ENCODE data around the gene APLP2. TPM values are rescaled to one million over a fixed set of nuclear protein-coding genes. Genes with fewer than 3 reads are reported as not detected.

Gene APLP2
- total and polyA plus RNA-seq, 2 experiments from 2014 or later, result 322 to 362 TPM

- Histone ChIP-seq H3K4me1 (ENCODE audit: insufficient read depth) (no peaks in the 10 kb centered on the region), H3K4me2 (no peak overlapping the region), H3K36me3 (ENCODE audit: insufficient read depth) (no peaks in the 10 kb centered on the region), H2AFZ (no peak overlapping the region), H4K20me1 (replicated peaks; ENCODE audit: insufficient read depth) (no peaks in the 10 kb centered on the region), H3K27me3 (ENCODE audit: insufficient read depth) (no peaks in the 10 kb centered on the region), H3K9me2 (ENCODE audit: insufficient read depth) (no peaks in the 10 kb centered on the region), H3K79me2 (replicated peaks; ENCODE audit: insufficient read depth) (no peaks in the 10 kb centered on the region), H3K27ac (ENCODE audit: low read depth) (no peak overlapping the region), H3K4me3 (no peak overlapping the region), H3F3A (replicated peaks; ENCODE audit: low read depth) (no peaks in the 10 kb centered on the region)
- peaks cover 5% of the 10 kb centered on the region; the same call in 1 of the 3 replicates for H3K9me3 Mint-ChIP-seq
- H3K27ac Mint-ChIP-seq, result no peak overlapping the region
- TF ChIP-seq EZH2phosphoT487 (IDR thresholded peaks at IDR 0.05; ENCODE audit: unreplicated experiment), result no peak
- no peak for TF ChIP-seq ZNF114 (CRISPR knock-in tag; IDR thresholded peaks at IDR 0.05)
- TF ChIP-seq CTCF (conservative IDR thresholded peaks at IDR 0.05; ENCODE audit: low read depth in 2 of 2), result no peak
- no peak for TF ChIP-seq ZNF331 (CRISPR knock-in tag; IDR thresholded peaks at IDR 0.05; ENCODE audit: low read depth)
- TF ChIP-seq, protein P1, sequence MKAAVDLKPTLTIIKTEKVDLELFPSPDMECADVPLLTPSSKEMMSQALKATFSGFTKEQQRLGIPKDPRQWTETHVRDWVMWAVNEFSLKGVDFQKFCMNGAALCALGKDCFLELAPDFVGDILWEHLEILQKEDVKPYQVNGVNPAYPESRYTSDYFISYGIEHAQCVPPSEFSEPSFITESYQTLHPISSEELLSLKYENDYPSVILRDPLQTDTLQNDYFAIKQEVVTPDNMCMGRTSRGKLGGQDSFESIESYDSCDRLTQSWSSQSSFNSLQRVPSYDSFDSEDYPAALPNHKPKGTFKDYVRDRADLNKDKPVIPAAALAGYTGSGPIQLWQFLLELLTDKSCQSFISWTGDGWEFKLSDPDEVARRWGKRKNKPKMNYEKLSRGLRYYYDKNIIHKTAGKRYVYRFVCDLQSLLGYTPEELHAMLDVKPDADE (IDR thresholded peaks at IDR 0.05), result no peak
- TF ChIP-seq CREB1 (CRISPR knock-in tag; IDR thresholded peaks at IDR 0.05; ENCODE audit: low read depth), result no peak
- TF ChIP-seq STAT1 (IDR thresholded peaks at IDR 0.05; ENCODE audit: unreplicated experiment), result no peak
- TF ChIP-seq, protein P2, sequence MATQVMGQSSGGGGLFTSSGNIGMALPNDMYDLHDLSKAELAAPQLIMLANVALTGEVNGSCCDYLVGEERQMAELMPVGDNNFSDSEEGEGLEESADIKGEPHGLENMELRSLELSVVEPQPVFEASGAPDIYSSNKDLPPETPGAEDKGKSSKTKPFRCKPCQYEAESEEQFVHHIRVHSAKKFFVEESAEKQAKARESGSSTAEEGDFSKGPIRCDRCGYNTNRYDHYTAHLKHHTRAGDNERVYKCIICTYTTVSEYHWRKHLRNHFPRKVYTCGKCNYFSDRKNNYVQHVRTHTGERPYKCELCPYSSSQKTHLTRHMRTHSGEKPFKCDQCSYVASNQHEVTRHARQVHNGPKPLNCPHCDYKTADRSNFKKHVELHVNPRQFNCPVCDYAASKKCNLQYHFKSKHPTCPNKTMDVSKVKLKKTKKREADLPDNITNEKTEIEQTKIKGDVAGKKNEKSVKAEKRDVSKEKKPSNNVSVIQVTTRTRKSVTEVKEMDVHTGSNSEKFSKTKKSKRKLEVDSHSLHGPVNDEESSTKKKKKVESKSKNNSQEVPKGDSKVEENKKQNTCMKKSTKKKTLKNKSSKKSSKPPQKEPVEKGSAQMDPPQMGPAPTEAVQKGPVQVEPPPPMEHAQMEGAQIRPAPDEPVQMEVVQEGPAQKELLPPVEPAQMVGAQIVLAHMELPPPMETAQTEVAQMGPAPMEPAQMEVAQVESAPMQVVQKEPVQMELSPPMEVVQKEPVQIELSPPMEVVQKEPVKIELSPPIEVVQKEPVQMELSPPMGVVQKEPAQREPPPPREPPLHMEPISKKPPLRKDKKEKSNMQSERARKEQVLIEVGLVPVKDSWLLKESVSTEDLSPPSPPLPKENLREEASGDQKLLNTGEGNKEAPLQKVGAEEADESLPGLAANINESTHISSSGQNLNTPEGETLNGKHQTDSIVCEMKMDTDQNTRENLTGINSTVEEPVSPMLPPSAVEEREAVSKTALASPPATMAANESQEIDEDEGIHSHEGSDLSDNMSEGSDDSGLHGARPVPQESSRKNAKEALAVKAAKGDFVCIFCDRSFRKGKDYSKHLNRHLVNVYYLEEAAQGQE (IDR thresholded peaks at IDR 0.05; ENCODE audit: unreplicated experiment), result no peak
- TF ChIP-seq, protein P3, sequence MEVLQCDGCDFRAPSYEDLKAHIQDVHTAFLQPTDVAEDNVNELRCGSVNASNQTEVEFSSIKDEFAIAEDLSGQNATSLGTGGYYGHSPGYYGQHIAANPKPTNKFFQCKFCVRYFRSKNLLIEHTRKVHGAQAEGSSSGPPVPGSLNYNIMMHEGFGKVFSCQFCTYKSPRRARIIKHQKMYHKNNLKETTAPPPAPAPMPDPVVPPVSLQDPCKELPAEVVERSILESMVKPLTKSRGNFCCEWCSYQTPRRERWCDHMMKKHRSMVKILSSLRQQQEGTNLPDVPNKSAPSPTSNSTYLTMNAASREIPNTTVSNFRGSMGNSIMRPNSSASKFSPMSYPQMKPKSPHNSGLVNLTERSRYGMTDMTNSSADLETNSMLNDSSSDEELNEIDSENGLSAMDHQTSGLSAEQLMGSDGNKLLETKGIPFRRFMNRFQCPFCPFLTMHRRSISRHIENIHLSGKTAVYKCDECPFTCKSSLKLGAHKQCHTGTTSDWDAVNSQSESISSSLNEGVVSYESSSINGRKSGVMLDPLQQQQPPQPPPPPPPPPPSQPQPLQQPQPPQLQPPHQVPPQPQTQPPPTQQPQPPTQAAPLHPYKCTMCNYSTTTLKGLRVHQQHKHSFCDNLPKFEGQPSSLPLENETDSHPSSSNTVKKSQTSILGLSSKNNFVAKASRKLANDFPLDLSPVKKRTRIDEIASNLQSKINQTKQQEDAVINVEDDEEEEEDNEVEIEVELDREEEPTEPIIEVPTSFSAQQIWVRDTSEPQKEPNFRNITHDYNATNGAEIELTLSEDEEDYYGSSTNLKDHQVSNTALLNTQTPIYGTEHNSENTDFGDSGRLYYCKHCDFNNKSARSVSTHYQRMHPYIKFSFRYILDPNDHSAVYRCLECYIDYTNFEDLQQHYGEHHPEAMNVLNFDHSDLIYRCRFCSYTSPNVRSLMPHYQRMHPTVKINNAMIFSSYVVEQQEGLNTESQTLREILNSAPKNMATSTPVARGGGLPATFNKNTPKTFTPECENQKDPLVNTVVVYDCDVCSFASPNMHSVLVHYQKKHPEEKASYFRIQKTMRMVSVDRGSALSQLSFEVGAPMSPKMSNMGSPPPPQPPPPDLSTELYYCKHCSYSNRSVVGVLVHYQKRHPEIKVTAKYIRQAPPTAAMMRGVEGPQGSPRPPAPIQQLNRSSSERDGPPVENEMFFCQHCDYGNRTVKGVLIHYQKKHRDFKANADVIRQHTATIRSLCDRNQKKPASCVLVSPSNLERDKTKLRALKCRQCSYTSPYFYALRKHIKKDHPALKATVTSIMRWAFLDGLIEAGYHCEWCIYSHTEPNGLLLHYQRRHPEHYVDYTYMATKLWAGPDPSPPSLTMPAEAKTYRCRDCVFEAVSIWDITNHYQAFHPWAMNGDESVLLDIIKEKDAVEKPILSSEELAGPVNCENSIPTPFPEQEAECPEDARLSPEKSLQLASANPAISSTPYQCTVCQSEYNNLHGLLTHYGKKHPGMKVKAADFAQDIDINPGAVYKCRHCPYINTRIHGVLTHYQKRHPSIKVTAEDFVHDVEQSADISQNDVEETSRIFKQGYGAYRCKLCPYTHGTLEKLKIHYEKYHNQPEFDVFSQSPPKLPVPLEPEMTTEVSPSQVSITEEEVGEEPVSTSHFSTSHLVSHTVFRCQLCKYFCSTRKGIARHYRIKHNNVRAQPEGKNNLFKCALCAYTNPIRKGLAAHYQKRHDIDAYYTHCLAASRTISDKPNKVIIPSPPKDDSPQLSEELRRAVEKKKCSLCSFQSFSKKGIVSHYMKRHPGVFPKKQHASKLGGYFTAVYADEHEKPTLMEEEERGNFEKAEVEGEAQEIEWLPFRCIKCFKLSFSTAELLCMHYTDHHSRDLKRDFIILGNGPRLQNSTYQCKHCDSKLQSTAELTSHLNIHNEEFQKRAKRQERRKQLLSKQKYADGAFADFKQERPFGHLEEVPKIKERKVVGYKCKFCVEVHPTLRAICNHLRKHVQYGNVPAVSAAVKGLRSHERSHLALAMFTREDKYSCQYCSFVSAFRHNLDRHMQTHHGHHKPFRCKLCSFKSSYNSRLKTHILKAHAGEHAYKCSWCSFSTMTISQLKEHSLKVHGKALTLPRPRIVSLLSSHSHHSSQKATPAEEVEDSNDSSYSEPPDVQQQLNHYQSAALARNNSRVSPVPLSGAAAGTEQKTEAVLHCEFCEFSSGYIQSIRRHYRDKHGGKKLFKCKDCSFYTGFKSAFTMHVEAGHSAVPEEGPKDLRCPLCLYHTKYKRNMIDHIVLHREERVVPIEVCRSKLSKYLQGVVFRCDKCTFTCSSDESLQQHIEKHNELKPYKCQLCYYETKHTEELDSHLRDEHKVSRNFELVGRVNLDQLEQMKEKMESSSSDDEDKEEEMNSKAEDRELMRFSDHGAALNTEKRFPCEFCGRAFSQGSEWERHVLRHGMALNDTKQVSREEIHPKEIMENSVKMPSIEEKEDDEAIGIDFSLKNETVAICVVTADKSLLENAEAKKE (CRISPR knock-in tag; IDR thresholded peaks at IDR 0.05), result no peak
- TF ChIP-seq JUNB (IDR thresholded peaks at IDR 0.05; ENCODE audit: unreplicated experiment), result no peak
- TF ChIP-seq NANOG (IDR thresholded peaks at IDR 0.05; ENCODE audit: borderline replicate concordance), result no peak
- no peak for TF ChIP-seq POLR2AphosphoS5 (IDR thresholded peaks at IDR 0.05; ENCODE audit: low read depth)
- TF ChIP-seq EZH2 (IDR thresholded peaks at IDR 0.05; ENCODE audit: low read depth, unreplicated experiment), result no peak
- H3K4me3 Mint-ChIP-seq, result no peak overlapping the region
- no peaks in the 10 kb centered on the region for H3K27me3 Mint-ChIP-seq (ENCODE audit: insufficient read depth, low read depth, poor library complexity)
- ATAC-seq, result peak; percentile 74
- H3K4me1 Mint-ChIP-seq, result 0 out of 3 replicates have a peak, but pooled peaks cover 4% of the 10 kb centered on the region
- no peak for DNase-seq (ENCODE audit: low spot score)
- H3K36me3 Mint-ChIP-seq (ENCODE audit: low read depth), result no peaks in the 10 kb centered on the region
Observed at GRCh38 chr11:130050257-130050656, 19.4 kb upstream of the APLP2 start.

Measured in GM23338 (cell line).